Activated CD8-positive, alpha-beta T cell treated with anti-CD3 and anti-CD28 coated beads, Interleukin-2, amount 10 ng/mL, durations not matched to agents 7 days and 5 days (primary cell): ENCODE data around the gene SASS6. TPM values are rescaled to one million over a fixed set of nuclear protein-coding genes. Genes with fewer than 3 reads are reported as not detected.

Experiments used
- ATAC-seq: fragments of 150-1000 bp; cut with Tn5 transposase; one replicate; pipeline ENCODE4 v1.10.0; 2021; ENCODE audit warnings: moderate library complexity
- CTCF ChIA-PET: fragments of 350-600 bp; sonication (Branson Sonifier 250); formaldehyde crosslinking; loops from one replicate; lab custom pipeline; 2021; ENCODE audit warnings: antibody characterized with exemption; lab: Charles Lee
- POLR2A ChIA-PET: fragments of 350-600 bp; sonication (Branson Sonifier 250); formaldehyde crosslinking; loops from one replicate; lab custom pipeline; 2021; ENCODE audit warnings: antibody characterized with exemption; lab: Charles Lee
- DNase-seq: peaks from one replicate; pipeline ENCODE4 v3.0.0-alpha.2; 2020
- H3K27ac Mint-ChIP-seq: one replicate; pipeline ENCODE4 v1.8.0; 2021; ENCODE audit warnings: mild to moderate bottlenecking, mixed read lengths
- H3K27me3 Mint-ChIP-seq: one replicate; pipeline ENCODE4 v1.8.0; 2021; ENCODE audit warnings: low read depth, mixed read lengths
- H3K36me3 Mint-ChIP-seq: one replicate; pipeline ENCODE4 v1.8.0; 2021; ENCODE audit warnings: low read depth, mixed read lengths
- H3K4me1 Mint-ChIP-seq: one replicate; pipeline ENCODE4 v1.8.0; 2021; ENCODE audit warnings: low read depth, mixed read lengths
- H3K4me3 Mint-ChIP-seq: one replicate; pipeline ENCODE4 v1.8.0; 2021; ENCODE audit warnings: mild to moderate bottlenecking, mixed read lengths
- H3K9me3 Mint-ChIP-seq: one replicate; pipeline ENCODE4 v1.8.0; 2022; ENCODE audit warnings: mixed read lengths; ENCODE audit not compliant: insufficient read depth
- total RNA-seq, 2 experiments: library from RNA; stranded (reverse); gene quantifications; one replicate each; pipeline ENCODE4 v1.2.3, GENCODE V29; 2021

Gene SASS6
- total RNA-seq, 2 experiments from 2014 or later: 16.4 to 17.7 TPM

DNA sequence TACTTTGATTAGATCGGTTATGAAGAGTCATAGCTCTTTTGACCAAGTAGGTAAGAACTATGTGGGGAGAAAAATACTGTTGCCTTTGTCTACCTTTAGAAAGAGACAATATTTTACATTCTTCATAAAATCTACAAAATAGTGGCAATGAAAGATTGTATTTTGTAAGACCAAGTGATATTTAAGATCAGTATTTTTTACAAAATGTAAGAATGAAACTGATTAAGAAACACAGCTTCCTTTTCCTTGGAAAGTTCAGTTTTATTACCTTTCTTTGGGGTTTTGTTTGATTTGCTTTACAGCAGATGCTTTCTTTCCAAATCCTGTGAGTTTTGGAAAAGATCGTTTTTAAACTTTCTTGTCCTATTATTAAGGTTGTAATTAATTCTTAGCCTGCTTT, 93.1 kb downstream of the SASS6 start:
- ATAC-seq (no peak), DNase-seq (no peak)
- CTCF ChIA-PET: interaction anchor here (0.7 to 1.3 kb wide), 4 partner anchors 30 to 420 kb away, joined by 3 to 5 read pairs (median 4); partner anchors contain the start of gene SLC35A3
- peak overlapping the region; percentile 97 for H3K4me3 Mint-ChIP-seq
- POLR2A ChIA-PET: interaction anchor here (0.6 to 3.5 kb wide), 5 partner anchors 9 to 332 kb away, joined by 3 to 24 read pairs (median 6); partner anchors contain the start of genes CDC14A, SASS6 and TRMT13
- peak overlapping the region; percentile 99 for H3K27ac Mint-ChIP-seq
- no peaks in the 10 kb centered on the region for H3K9me3 Mint-ChIP-seq
- H3K27me3 Mint-ChIP-seq: no peaks in the 10 kb centered on the region
- H3K4me1 Mint-ChIP-seq: peaks cover 53% of the 10 kb centered on the region
- H3K36me3 Mint-ChIP-seq: peaks cover 45% of the 10 kb centered on the region

DNA sequence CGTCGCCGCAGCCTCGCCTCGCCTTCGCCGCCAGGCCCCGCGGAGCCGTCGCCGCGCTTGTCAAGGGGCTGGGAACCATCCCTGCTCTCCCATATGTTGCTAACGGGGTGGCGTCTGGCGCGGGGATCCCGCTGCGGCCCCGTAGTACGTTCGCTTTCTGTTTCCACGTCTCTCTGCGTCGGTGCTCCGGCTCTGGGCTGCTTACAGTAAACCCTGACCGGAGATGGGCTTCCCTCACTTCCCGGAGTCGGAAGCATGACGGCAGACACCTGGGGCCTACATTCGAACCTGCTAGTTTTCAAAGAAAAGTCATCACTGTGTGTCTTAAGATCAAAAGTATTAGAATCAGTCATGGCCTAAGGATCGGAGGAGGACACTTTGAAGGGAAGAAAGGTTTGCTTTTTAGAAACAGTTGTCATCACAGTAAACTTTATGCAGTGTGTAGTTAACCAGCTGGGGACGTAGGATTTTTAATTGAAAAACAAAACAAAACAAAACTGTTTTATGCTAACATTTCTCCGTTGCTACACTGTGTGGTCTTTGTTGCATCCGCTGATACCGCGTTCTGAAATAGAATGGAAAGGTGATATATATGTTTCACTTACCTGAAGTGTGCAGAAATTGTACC, 94.0 kb downstream of the SASS6 start:
- POLR2A ChIA-PET: interaction anchor here (0.5 to 3.5 kb wide), 18 partner anchors 8 to 392 kb away, joined by 3 to 24 read pairs (median 4); partner anchors contain the start of genes AGL, CDC14A, DBT and RTCA
- Mint-ChIP-seq H3K4me3 (peak overlapping the region; percentile 97), H3K36me3 (peaks cover 37% of the 10 kb centered on the region), H3K9me3 (no peaks in the 10 kb centered on the region), H3K27ac (peak overlapping the region; percentile 99), H3K4me1 (peaks cover 55% of the 10 kb centered on the region), H3K27me3 (no peaks in the 10 kb centered on the region)
- DNase-seq (peak; percentile 83), ATAC-seq (peak; percentile 56)
- CTCF ChIA-PET: interaction anchor here (0.7 to 1.5 kb wide), 6 partner anchors 13 to 421 kb away, joined by 3 to 5 read pairs (median 4); partner anchors contain the start of gene SLC35A3

DNA sequence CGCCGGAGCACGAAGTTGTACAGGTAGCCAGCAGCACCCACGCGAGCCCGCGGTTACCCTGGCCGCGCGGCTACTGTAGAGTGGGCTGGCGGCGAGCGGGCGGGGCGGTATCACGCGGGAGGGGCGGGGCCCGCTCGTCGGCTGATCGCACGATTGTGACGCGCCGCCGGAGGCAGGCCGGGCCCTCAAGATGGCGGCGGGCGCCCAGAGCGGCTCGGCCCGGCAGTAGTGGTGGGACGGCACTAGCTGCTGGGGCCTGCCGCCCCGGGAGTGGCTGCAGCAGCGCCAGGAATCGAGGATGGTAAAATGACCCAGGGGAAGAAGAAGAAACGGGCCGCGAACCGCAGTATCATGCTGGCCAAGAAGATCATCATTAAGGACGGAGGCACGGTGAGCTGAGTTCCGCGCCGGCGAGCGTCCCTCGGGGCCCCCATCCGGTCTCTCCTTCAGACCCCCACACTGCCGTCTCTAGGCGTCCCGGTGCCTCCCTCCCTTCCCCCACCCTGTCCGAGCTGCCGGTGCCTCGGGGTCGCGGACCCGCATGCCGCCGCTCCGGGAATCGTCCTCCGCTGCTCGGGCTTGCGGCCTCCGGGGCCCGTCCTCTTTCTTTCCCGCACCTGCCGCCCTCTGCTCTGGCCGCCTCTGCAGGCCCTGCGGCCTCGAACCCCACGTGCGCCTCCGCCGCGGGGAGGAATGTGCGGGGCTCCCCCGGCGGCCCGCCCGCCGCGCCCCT, 94.6 kb downstream of the SASS6 start:
- no peaks in the 10 kb centered on the region for H3K9me3 Mint-ChIP-seq
- DNase-seq (peak; percentile 92), ATAC-seq (peak; percentile 86)
- H3K27me3 Mint-ChIP-seq: no peaks in the 10 kb centered on the region
- CTCF ChIA-PET: interaction anchor here (1.0 to 1.6 kb wide), 5 partner anchors 14 to 831 kb away, joined by 3 to 6 read pairs (median 3); partner anchors contain the start of gene SLC35A3
- H3K27ac Mint-ChIP-seq: peak overlapping the region; percentile 99
- H3K4me3 Mint-ChIP-seq: peak overlapping the region; percentile 97
- POLR2A ChIA-PET: interaction anchor here (0.5 to 3.5 kb wide), 18 partner anchors 9 to 392 kb away, joined by 3 to 24 read pairs (median 4); partner anchors contain the start of genes AGL, CDC14A, DBT and RTCA
- H3K36me3 Mint-ChIP-seq: peaks cover 33% of the 10 kb centered on the region
- H3K4me1 Mint-ChIP-seq: peaks cover 51% of the 10 kb centered on the region

DNA sequence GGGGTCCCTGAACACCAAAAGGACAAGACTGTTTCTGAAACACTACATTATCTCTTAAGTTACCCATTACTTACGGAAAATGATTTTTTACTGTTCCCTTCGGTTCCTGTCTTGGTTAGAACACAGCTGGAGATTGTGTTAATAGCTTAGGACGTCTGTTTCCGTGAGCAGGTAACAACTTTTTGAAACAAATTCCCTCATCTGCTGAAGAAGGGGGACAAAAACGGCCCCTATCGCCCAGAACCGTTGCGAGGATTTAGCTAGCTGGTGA, 95.1 kb downstream of the SASS6 start:
- no peak for DNase-seq
- H3K27me3 Mint-ChIP-seq: no peaks in the 10 kb centered on the region
- no peak for ATAC-seq
- peak overlapping the region; percentile 97 for H3K4me3 Mint-ChIP-seq
- peaks cover 46% of the 10 kb centered on the region for H3K4me1 Mint-ChIP-seq
- H3K27ac Mint-ChIP-seq: peak overlapping the region; percentile 99
- ChIA-PET CTCF (interaction anchor here (0.8 to 1.6 kb wide), 6 partner anchors 15 to 831 kb away, joined by 3 to 6 read pairs (median 3); partner anchors contain the start of gene SLC35A3), POLR2A (interaction anchor here (1.0 to 3.5 kb wide), 13 partner anchors 9 to 315 kb away, joined by 3 to 24 read pairs (median 4); partner anchors contain the start of genes AGL, CDC14A, DBT and SASS6)
- H3K36me3 Mint-ChIP-seq: peaks cover 29% of the 10 kb centered on the region
- H3K9me3 Mint-ChIP-seq: no peaks in the 10 kb centered on the region

DNA sequence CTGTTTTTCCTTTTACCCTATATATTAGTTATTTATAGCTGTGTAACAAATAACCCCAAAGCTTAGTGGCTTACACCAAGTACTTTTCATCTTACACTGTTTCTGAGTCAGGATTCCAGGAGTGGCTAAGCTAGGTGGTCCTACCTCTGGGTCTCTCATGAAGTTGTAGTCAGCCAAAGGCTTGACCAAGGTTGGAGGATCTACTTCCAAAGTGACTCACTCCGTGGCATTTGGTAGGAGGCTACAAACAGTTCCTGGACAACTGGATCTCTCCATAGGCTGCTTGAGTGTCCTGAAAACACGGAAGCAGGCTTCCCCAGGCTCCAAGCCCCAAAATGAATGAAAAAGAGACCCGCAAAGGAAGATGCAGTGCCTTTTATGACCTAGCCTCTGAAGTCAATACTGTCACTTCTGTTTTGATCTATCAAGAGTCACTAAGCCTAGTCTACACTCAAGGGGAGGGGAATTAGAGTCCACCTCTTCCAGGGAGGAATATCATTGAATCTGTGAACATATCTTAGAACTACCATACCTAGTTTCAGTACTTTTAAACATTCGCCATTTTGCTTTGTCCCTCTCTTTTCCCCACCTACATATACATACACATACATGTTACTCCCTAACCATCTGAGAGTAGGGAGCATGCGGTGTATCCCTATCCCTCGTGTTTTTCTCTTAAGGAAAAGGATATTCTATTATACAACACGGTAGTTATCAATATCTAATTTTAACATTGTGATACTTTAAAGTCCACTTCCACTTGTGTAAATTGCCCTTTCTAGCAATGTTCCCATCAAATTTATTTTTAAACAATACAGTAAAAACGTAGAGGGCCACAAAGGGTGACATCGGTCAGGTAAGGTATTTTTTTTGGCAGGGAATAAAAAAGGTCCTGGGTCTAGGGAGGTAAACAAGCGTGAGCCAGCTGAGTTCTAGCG, 95.7 kb downstream of the SASS6 start:
- peak overlapping the region; percentile 99 for H3K27ac Mint-ChIP-seq
- DNase-seq (no peak), ATAC-seq (no peak)
- peaks cover 29% of the 10 kb centered on the region for H3K36me3 Mint-ChIP-seq
- H3K4me3 Mint-ChIP-seq: peak overlapping the region; percentile 97
- H3K9me3 Mint-ChIP-seq: no peaks in the 10 kb centered on the region
- ChIA-PET CTCF (interaction anchor here (0.8 to 1.6 kb wide), 5 partner anchors 67 to 832 kb away, joined by 3 to 6 read pairs (median 3); partner anchors contain the start of gene SLC35A3), POLR2A (interaction anchor here (1.1 to 3.5 kb wide), 10 partner anchors 8 to 315 kb away, joined by 3 to 24 read pairs (median 6); partner anchors contain the start of genes CDC14A, DBT, SASS6 and SLC35A3)
- peaks cover 41% of the 10 kb centered on the region for H3K4me1 Mint-ChIP-seq
- H3K27me3 Mint-ChIP-seq: no peaks in the 10 kb centered on the region

GRCh38 chr1:100035214-100035613, 97.5 kb downstream of the SASS6 start:
- no peaks in the 10 kb centered on the region for H3K9me3 Mint-ChIP-seq
- no peak overlapping the region for H3K27ac Mint-ChIP-seq
- ATAC-seq (no peak), DNase-seq (no peak)
- H3K4me3 Mint-ChIP-seq: peak overlapping the region; percentile 46
- ChIA-PET CTCF (interaction anchor here (0.9 to 1.0 kb wide), 2 partner anchors 223 to 225 kb away, joined by 3 read pairs; no protein-coding TSS in a partner anchor), POLR2A (no interaction called here)
- peaks cover 27% of the 10 kb centered on the region for H3K36me3 Mint-ChIP-seq
- no peaks in the 10 kb centered on the region for H3K27me3 Mint-ChIP-seq
- H3K4me1 Mint-ChIP-seq: peaks cover 33% of the 10 kb centered on the region

GRCh38 chr1:100034470-100034869, 98.3 kb downstream of the SASS6 start:
- ChIA-PET POLR2A (interaction anchor here (0.9 kb wide), 1 partner anchor 218 kb away, joined by 3 read pairs; no protein-coding TSS in a partner anchor), CTCF (no interaction called here)
- no peak overlapping the region for H3K27ac Mint-ChIP-seq
- DNase-seq: no peak
- peaks cover 27% of the 10 kb centered on the region for H3K4me1 Mint-ChIP-seq
- H3K9me3 Mint-ChIP-seq: no peaks in the 10 kb centered on the region
- no peaks in the 10 kb centered on the region for H3K27me3 Mint-ChIP-seq
- no peak overlapping the region for H3K4me3 Mint-ChIP-seq
- H3K36me3 Mint-ChIP-seq: peaks cover 24% of the 10 kb centered on the region
- no peak for ATAC-seq

Other genes starting within 250 kb of the SASS6 start
- gene SLC35A3, start 162.9 kb downstream of the SASS6 start, total RNA-seq: 10 to 100 TPM; 18.3 to 18.8 TPM
- 10 to 100 TPM; 17.0 to 17.4 TPM for gene TRMT13, start 233 bp upstream of the SASS6 start, total RNA-seq
- under 1 TPM; 0.45 to 0.52 TPM for gene LRRC39, start 45.3 kb upstream of the SASS6 start, total RNA-seq
- gene DBT, start 116.9 kb upstream of the SASS6 start, total RNA-seq: 10 to 100 TPM in 1 of 2 experiments, 1 to 10 TPM in 1; 10.0 to 11.2 TPM
- gene RTCA, start 133.3 kb upstream of the SASS6 start, total RNA-seq: 10 to 100 TPM; 51.6 to 51.7 TPM
- 10 to 100 TPM; 24.9 to 26.7 TPM for gene CDC14A, start 219.6 kb upstream of the SASS6 start, total RNA-seq